H1 (cell line): Measurements from ENCODE around the gene TSR3. TPM values are rescaled to one million over a fixed set of nuclear protein-coding genes. Genes with fewer than 3 reads are reported as not detected.

ENCODE experiments used
- CTCF ChIA-PET: fragments of 300-600 bp; sonication (Branson Sonifier 250); formaldehyde crosslinking; loops from one replicate; lab custom pipeline; 2021; ENCODE audit not compliant: partially characterized antibody; lab: Charles Lee
- POLR2A ChIA-PET: fragments of 300-600 bp; sonication (Branson Sonifier 250); formaldehyde crosslinking; loops from one replicate; lab custom pipeline; 2021; ENCODE audit warnings: inconsistent platforms; ENCODE audit not compliant: partially characterized antibody; lab: Charles Lee
- DNase-seq, 2 experiments: peaks; one replicate each; pipeline versions ENCODE4 v3.0.0 to v3.0.0-alpha.2; 2010 to 2022; ENCODE audit warnings: low spot score in 2 of 2, low read depth in 1 of 2, mixed read lengths in 1 of 2
- FAIRE-seq: peaks from 2 replicates; lab custom pipeline; 2011; peaks lifted over from hg19 to GRCh38; lab: Jason Lieb, UNC
- H2AFZ ChIP-seq: 2 replicates; pipeline ENCODE4 v1.8.1; 2012; ENCODE audit warnings: low read length, inconsistent platforms
- H2AK5ac ChIP-seq: 2 replicates; pipeline ENCODE4 v1.6.1; 2013; ENCODE audit warnings: low read depth, low read length
- H2BK120ac ChIP-seq: replicated peaks from 2 replicates; pipeline ENCODE3; 2013; ENCODE audit warnings: low read depth, low read length, inconsistent platforms
- H2BK12ac ChIP-seq: 2 replicates; pipeline ENCODE4 v1.6.1; 2013; ENCODE audit warnings: low read depth, low read length
- H2BK15ac ChIP-seq: 2 replicates; pipeline ENCODE4 v1.6.1; 2013; ENCODE audit warnings: low read length
- H2BK20ac ChIP-seq: 2 replicates; pipeline ENCODE4 v1.6.1; 2013; ENCODE audit warnings: low read length
- H2BK5ac ChIP-seq: 2 replicates; pipeline ENCODE4 v1.6.1; 2013; ENCODE audit warnings: low read depth, low read length
- H3K14ac ChIP-seq: 2 replicates; pipeline ENCODE4 v1.6.1; 2013; ENCODE audit warnings: inconsistent platforms; ENCODE audit not compliant: insufficient read length
- H3K18ac ChIP-seq: 2 replicates; pipeline ENCODE4 v1.6.1; 2013; ENCODE audit warnings: low read length; ENCODE audit errors: extremely low read depth
- H3K23ac ChIP-seq: 2 replicates; pipeline ENCODE4 v1.6.1; 2013; ENCODE audit warnings: inconsistent platforms; ENCODE audit not compliant: insufficient read length
- H3K23me2 ChIP-seq: 2 replicates; pipeline ENCODE4 v1.6.1; 2013; ENCODE audit warnings: low read depth, low read length
- H3K27ac ChIP-seq: 2 replicates; pipeline ENCODE4 v1.6.1; 2011; ENCODE audit warnings: low read depth, low read length, inconsistent platforms
- H3K27me3 ChIP-seq, 4 experiments: replicated peaks in 1 of 4; 1 replicate in 1 of 4; 2 replicates in 3 of 4; pipeline versions ENCODE4 v1.6.1 to v1.8.1; 2011 to 2013; ENCODE audit warnings: low read length in 3 of 4, mild to moderate bottlenecking in 3 of 4, inconsistent platforms in 2 of 4, mixed read lengths in 2 of 4, moderate library complexity in 1 of 4; ENCODE audit not compliant: control insufficient read depth in 3 of 4, insufficient read depth in 3 of 4; ENCODE audit errors: extremely low read depth in 1 of 4
- H3K36me3 ChIP-seq, 4 experiments: 2 replicates each; pipeline versions ENCODE4 v1.6.1 to v1.8.1; 2011 to 2013; ENCODE audit warnings: mild to moderate bottlenecking in 4 of 4, low read length in 3 of 4, moderate library complexity in 2 of 4, control low read depth in 1 of 4, inconsistent platforms in 1 of 4; ENCODE audit not compliant: insufficient read depth in 4 of 4, control insufficient read depth in 2 of 4
- H3K4ac ChIP-seq: replicated peaks from 2 replicates; pipeline ENCODE3; 2013; ENCODE audit warnings: low read length, low read depth, mixed read lengths, inconsistent platforms; ENCODE audit not compliant: insufficient read length
- H3K4me1 ChIP-seq, 4 experiments: replicated peaks in 1 of 4; 1 replicate in 1 of 4; 2 replicates in 3 of 4; pipeline versions ENCODE4 v1.6.1 to v1.8.1; 2011 to 2013; ENCODE audit warnings: low read length in 3 of 4, inconsistent platforms in 2 of 4, mixed read lengths in 1 of 4; ENCODE audit not compliant: insufficient read depth in 4 of 4, control insufficient read depth in 3 of 4
- H3K4me2 ChIP-seq, 2 experiments: 2 replicates each; pipeline versions ENCODE4 v1.6.1 to v1.8.1; 2011 to 2013; ENCODE audit warnings: low read depth in 2 of 2, low read length in 2 of 2, control low read depth in 1 of 2, inconsistent platforms in 1 of 2, mild to moderate bottlenecking in 1 of 2; ENCODE audit not compliant: insufficient read depth in 1 of 2
- H3K4me3 ChIP-seq, 4 experiments: fragments of 200-600, 300-600 bp in 1 of 4; sonication (generic), shearing (Covaris generic), sonication (Bioruptor Twin) in 1 of 4; 2 replicates each; pipeline versions ENCODE4 v1.5.1 to v1.8.1; 2011 to 2016; ENCODE audit warnings: low read length in 4 of 4, low read depth in 3 of 4, control low read depth in 2 of 4, inconsistent platforms in 2 of 4, mild to moderate bottlenecking in 2 of 4, mixed read lengths in 1 of 4, moderate library complexity in 1 of 4; ENCODE audit not compliant: insufficient read depth in 2 of 4; ENCODE audit errors: extremely low read depth in 1 of 4
- H3K56ac ChIP-seq: replicated peaks from 2 replicates; pipeline ENCODE3; 2013; ENCODE audit warnings: low read depth, mild to moderate bottlenecking, mixed read lengths, low read length, inconsistent platforms; ENCODE audit not compliant: insufficient read length
- H3K79me1 ChIP-seq: 2 replicates; pipeline ENCODE4 v1.6.1; 2013; ENCODE audit warnings: low read depth, low read length, control low read depth
- H3K79me2 ChIP-seq, 2 experiments: 2 replicates each; pipeline versions ENCODE4 v1.6.1 to v1.8.1; 2012 to 2013; ENCODE audit warnings: low read length in 2 of 2, mild to moderate bottlenecking in 2 of 2, inconsistent platforms in 1 of 2; ENCODE audit not compliant: insufficient read depth in 2 of 2, control insufficient read depth in 1 of 2
- H3K9ac ChIP-seq, 4 experiments: replicated peaks in 1 of 4; 1 replicate in 1 of 4; 2 replicates in 3 of 4; pipeline versions ENCODE4 v1.6.1 to v1.8.1; 2011 to 2013; ENCODE audit warnings: low read depth in 3 of 4, low read length in 3 of 4, control low read depth in 2 of 4, mild to moderate bottlenecking in 2 of 4, moderate library complexity in 2 of 4, inconsistent platforms in 1 of 4; ENCODE audit errors: extremely low read depth in 1 of 4
- H3K9me3 ChIP-seq, 2 experiments: 2 replicates each; pipeline versions ENCODE4 v1.6.1 to v1.8.1; 2012 to 2013; ENCODE audit warnings: mild to moderate bottlenecking in 2 of 2, moderate library complexity in 2 of 2, control low read depth in 1 of 2, inconsistent platforms in 1 of 2, low read depth in 1 of 2, low read length in 1 of 2, mixed read lengths in 1 of 2; ENCODE audit not compliant: insufficient read depth in 2 of 2
- H4K20me1 ChIP-seq, 2 experiments: replicated peaks in 1 of 2; 2 replicates each; pipeline versions ENCODE3 to v1.8.1; 2011 to 2013; ENCODE audit warnings: inconsistent platforms in 2 of 2, low read length in 2 of 2, mild to moderate bottlenecking in 1 of 2; ENCODE audit not compliant: insufficient read depth in 2 of 2, control insufficient read depth in 1 of 2
- H4K5ac ChIP-seq: 2 replicates; pipeline ENCODE4 v1.6.1; 2013; ENCODE audit warnings: low read length, low read depth, mixed read lengths, inconsistent platforms; ENCODE audit not compliant: insufficient read length
- H4K8ac ChIP-seq: 2 replicates; pipeline ENCODE4 v1.8.0; 2013; ENCODE audit warnings: mild to moderate bottlenecking, moderate library complexity, low read length, inconsistent platforms; ENCODE audit not compliant: insufficient read depth; ENCODE audit errors: extremely low read depth
- H4K91ac ChIP-seq: replicated peaks from 2 replicates; pipeline ENCODE3; 2013; ENCODE audit warnings: low read length, mixed read lengths, inconsistent platforms; ENCODE audit not compliant: insufficient read length
- CBX5 ChIP-seq: fragments of 300-800, 300-1000 bp; sonication (generic); IDR thresholded peaks from 2 replicates; pipeline ENCODE4 v1.7.1; 2016; ENCODE audit warnings: antibody characterized with exemption, low read length, low read depth
- E2F6 ChIP-seq: IDR thresholded peaks from 2 replicates; pipeline ENCODE4 v1.6.1; 2012; ENCODE audit warnings: inconsistent platforms
- EZH2 ChIP-seq: fragments of 200-600 bp; sonication (generic); IDR thresholded peaks from 2 replicates; pipeline ENCODE4 v1.7.1; 2012; ENCODE audit warnings: low read depth, mild to moderate bottlenecking, moderate library complexity, low read length, inconsistent platforms; ENCODE audit not compliant: severe bottlenecking
- KDM5A ChIP-seq: fragments of 200-600 bp; IDR thresholded peaks from 2 replicates; pipeline ENCODE4 v1.7.1; 2012; ENCODE audit warnings: mild to moderate bottlenecking, low read length, inconsistent platforms, mixed read lengths
- MAFK ChIP-seq: IDR thresholded peaks from 2 replicates; pipeline ENCODE4 v1.6.1; 2012; ENCODE audit warnings: low read depth, mild to moderate bottlenecking, improper control_type of control experiment, low read length
- RBBP5 ChIP-seq: IDR thresholded peaks from 2 replicates; pipeline ENCODE4 v1.7.1; 2012; ENCODE audit warnings: low read depth, mild to moderate bottlenecking, inconsistent platforms, low read length, moderate library complexity, borderline replicate concordance
- SAP30 ChIP-seq: fragments of 300-600 bp; sonication (generic); IDR thresholded peaks from 2 replicates; pipeline ENCODE4 v1.7.1; 2012; ENCODE audit warnings: low read length, moderate library complexity, mild to moderate bottlenecking, inconsistent platforms; ENCODE audit not compliant: insufficient read depth, insufficient replicate concordance
- SIRT6 ChIP-seq: IDR thresholded peaks from one replicate; pipeline ENCODE4 v1.7.1; 2012; ENCODE audit warnings: low read length, inconsistent platforms
- ZNF274 ChIP-seq: IDR thresholded peaks from 2 replicates; pipeline ENCODE4 v1.7.0; 2012; ENCODE audit warnings: low read length, borderline replicate concordance; ENCODE audit errors: extremely low read depth
- WGBS, 2 experiments: shearing (Covaris generic) in 1 of 2; methylation state at CpG; one replicate each; pipeline versions ENCODE4 v1.1.6 to v1.1.7; 2013 to 2015; ENCODE audit warnings: low lambda C conversion rate in 2 of 2, mixed read lengths in 2 of 2, inconsistent platforms in 1 of 2, low coverage in 1 of 2, missing lambda C conversion rate in 1 of 2; ENCODE audit not compliant: insufficient replicate concordance in 2 of 2, insufficient coverage in 1 of 2, insufficient read length in 1 of 2; ENCODE audit errors: extremely low coverage in 1 of 2, missing lambda C conversion rate in 1 of 2; 5-methylcytosine and 5-hydroxymethylcytosine counted together
- polyA plus RNA-seq, 7 experiments: library from polyadenylated mRNA; depleted of rRNA in 3 of 7; stranded (reverse) in 5 of 7; unstranded in 2 of 7; fragments of >200 nt in 5 of 7; fragments of 200-250 nt in 2 of 7; gene quantifications; 1 replicate in 5 of 7; 2 replicates in 1 of 7; 4 replicates in 1 of 7; pipeline versions ENCODE4 v1.2.1 to v1.2.3, GENCODE V29; 2011 to 2013; ENCODE audit warnings: missing spikeins in 2 of 7, mixed read lengths in 2 of 7
- total RNA-seq: library from RNA; stranded (reverse); fragmentation: NEBNext Ultra II Directional; extraction: Animal tissue kit (Norgen Biotek cat#: 25700); gene quantifications from 2 replicates; pipeline ENCODE4 v1.2.1, GENCODE V29; 2021

The TSR3 gene
- total and polyA plus RNA-seq, 2 of the 8 experiments (the other 6 are each of a cell fraction or from before 2014, with no cell fraction given), result 43.1 to 52.3 TPM

- no peak overlapping the region for H2BK120ac ChIP-seq
- H3K23me2 ChIP-seq, result no peaks in the 10 kb centered on the region
- FAIRE-seq, result no peak
- no peak for DNase-seq
- no peak overlapping the region for H2BK5ac ChIP-seq
- H3K56ac ChIP-seq, result no peak overlapping the region
- H3K27ac ChIP-seq, result no peak overlapping the region
- H2BK15ac ChIP-seq, result no peak overlapping the region
- 96% methylated on average over 21 of the region's 21 CpGs; no CpG with 5 or more reads in 1 of the 2 experiments for WGBS, 2 experiments
- no peak overlapping the region for H3K14ac ChIP-seq
- ChIA-PET CTCF (interaction anchor here (1.3 kb wide), 1 partner anchor 34 kb away, joined by 4 read pairs; no protein-coding TSS in a partner anchor), POLR2A (interaction anchor here (1.3 kb wide), 1 partner anchor 12 kb away, joined by 3 read pairs; no protein-coding TSS in a partner anchor)
- no peak overlapping the region for H3K23ac ChIP-seq
- H4K5ac ChIP-seq, result no peak overlapping the region
- H2BK12ac ChIP-seq, result no peak overlapping the region
- no peak overlapping the region for H3K4me2 ChIP-seq
- no peak overlapping the region for H4K91ac ChIP-seq
- H3K79me1 ChIP-seq, result no peaks in the 10 kb centered on the region
- no peak overlapping the region for H3K18ac ChIP-seq
- no peak overlapping the region for H2BK20ac ChIP-seq
- no peaks in the 10 kb centered on the region for H3K79me2 ChIP-seq
- no peak overlapping the region for H3K9ac ChIP-seq
- peaks cover 0 to 4% of the 10 kb centered on the region in 2 experiments for H4K20me1 ChIP-seq
- H3K36me3 ChIP-seq, result peaks cover 0 to 16% (median 6%) of the 10 kb centered on the region in 4 experiments; a peak in 3 of 8 replicates
- no peak overlapping the region for H3K4ac ChIP-seq
- no peak overlapping the region for H2AK5ac ChIP-seq
- no peak overlapping the region for H2AFZ ChIP-seq
- H3K4me1 ChIP-seq, result no peaks in the 10 kb centered on the region
- no peaks in the 10 kb centered on the region for H3K27me3 ChIP-seq
- H4K8ac ChIP-seq, result no peak overlapping the region; the same call in 1 of the 2 replicates
- no peak overlapping the region for H3K4me3 ChIP-seq
- TF ChIP-seq KDM5A (no peak), E2F6 (no peak), SAP30 (no peak), MAFK (no peak), SIRT6 (no peak), RBBP5 (no peak), CBX5 (no peak), ZNF274 (no peak), EZH2 (no peak)
- TF ChIP-seq, all 59 proteins: peak for 0
- no peaks in the 10 kb centered on the region for H3K9me3 ChIP-seq
Observed at GRCh38 chr16:1397779-1398178, 46.1 kb upstream of the TSR3 start.
